Activated CD8-positive, alpha-beta T cell treated with anti-CD3 and anti-CD28 coated beads, Interleukin-2, amount 10 ng/mL, durations not matched to agents 7 days and 5 days (primary cell): ENCODE measurements around the gene PRAMEF1. TPM values are rescaled to one million over a fixed set of nuclear protein-coding genes. Genes with fewer than 3 reads are reported as not detected.
"Not testable (repeated sequence)": the region's sequence is repeated elsewhere in the genome, so short reads cannot be mapped to it uniquely, and the experiment has no call there.

Experiments
- ATAC-seq: fragments of 150-1000 bp; cut with Tn5 transposase; one replicate; pipeline ENCODE4 v1.10.0; 2021; ENCODE audit warnings: moderate library complexity
- CTCF ChIA-PET: fragments of 350-600 bp; sonication (Branson Sonifier 250); formaldehyde crosslinking; loops from one replicate; lab custom pipeline; 2021; ENCODE audit warnings: antibody characterized with exemption; lab: Charles Lee
- POLR2A ChIA-PET: fragments of 350-600 bp; sonication (Branson Sonifier 250); formaldehyde crosslinking; loops from one replicate; lab custom pipeline; 2021; ENCODE audit warnings: antibody characterized with exemption; lab: Charles Lee
- DNase-seq: peaks from one replicate; pipeline ENCODE4 v3.0.0-alpha.2; 2020
- H3K27ac Mint-ChIP-seq: one replicate; pipeline ENCODE4 v1.8.0; 2021; ENCODE audit warnings: mild to moderate bottlenecking, mixed read lengths
- H3K27me3 Mint-ChIP-seq: one replicate; pipeline ENCODE4 v1.8.0; 2021; ENCODE audit warnings: low read depth, mixed read lengths
- H3K36me3 Mint-ChIP-seq: one replicate; pipeline ENCODE4 v1.8.0; 2021; ENCODE audit warnings: low read depth, mixed read lengths
- H3K4me1 Mint-ChIP-seq: one replicate; pipeline ENCODE4 v1.8.0; 2021; ENCODE audit warnings: low read depth, mixed read lengths
- H3K4me3 Mint-ChIP-seq: one replicate; pipeline ENCODE4 v1.8.0; 2021; ENCODE audit warnings: mild to moderate bottlenecking, mixed read lengths
- H3K9me3 Mint-ChIP-seq: one replicate; pipeline ENCODE4 v1.8.0; 2022; ENCODE audit warnings: mixed read lengths; ENCODE audit not compliant: insufficient read depth
- total RNA-seq, 2 experiments: library from RNA; stranded (reverse); gene quantifications; one replicate each; pipeline ENCODE4 v1.2.3, GENCODE V29; 2021

Gene PRAMEF1, protein sequence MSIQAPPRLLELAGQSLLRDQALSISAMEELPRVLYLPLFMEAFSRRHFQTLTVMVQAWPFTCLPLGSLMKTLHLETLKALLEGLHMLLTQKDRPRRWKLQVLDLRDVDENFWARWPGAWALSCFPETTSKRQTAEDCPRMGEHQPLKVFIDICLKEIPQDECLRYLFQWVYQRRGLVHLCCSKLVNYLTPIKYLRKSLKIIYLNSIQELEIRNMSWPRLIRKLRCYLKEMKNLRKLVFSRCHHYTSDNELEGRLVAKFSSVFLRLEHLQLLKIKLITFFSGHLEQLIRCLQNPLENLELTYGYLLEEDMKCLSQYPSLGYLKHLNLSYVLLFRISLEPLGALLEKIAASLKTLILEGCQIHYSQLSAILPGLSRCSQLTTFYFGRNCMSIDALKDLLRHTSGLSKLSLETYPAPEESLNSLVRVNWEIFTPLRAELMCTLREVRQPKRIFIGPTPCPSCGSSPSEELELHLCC
- total RNA-seq = not detected

DNA sequence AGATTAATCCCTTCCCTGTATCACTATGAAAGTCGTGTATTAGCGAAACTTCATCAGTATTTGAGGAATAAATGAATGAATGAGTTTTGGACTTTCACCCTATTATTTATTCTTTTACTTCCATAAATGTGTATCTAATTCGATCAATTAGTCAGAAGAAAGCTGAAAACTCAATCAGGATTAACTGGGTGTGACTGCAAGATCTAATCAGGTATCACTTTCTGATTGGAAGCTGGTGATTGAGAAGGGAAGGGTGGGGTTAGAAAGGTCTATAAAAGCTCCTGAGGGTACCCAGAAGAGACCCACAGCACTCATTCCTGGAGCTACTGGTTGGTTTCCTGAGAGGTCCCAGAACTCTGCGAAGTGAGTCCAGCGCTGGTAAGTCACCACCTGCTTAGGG lies at the start of gene PRAMEF1:
TSS of gene PRAMEF1 (plus strand) at position 301 of the 400 bp plus-strand sequence. CDS start 1,831 bp downstream, outside the sequence.
- DNase-seq, H3K27me3 Mint-ChIP-seq, CTCF ChIA-PET, ATAC-seq, H3K27ac Mint-ChIP-seq, H3K9me3 Mint-ChIP-seq, POLR2A ChIA-PET, H3K4me1 Mint-ChIP-seq, H3K4me3 Mint-ChIP-seq, H3K36me3 Mint-ChIP-seq: not testable (repeated sequence)

DNA sequence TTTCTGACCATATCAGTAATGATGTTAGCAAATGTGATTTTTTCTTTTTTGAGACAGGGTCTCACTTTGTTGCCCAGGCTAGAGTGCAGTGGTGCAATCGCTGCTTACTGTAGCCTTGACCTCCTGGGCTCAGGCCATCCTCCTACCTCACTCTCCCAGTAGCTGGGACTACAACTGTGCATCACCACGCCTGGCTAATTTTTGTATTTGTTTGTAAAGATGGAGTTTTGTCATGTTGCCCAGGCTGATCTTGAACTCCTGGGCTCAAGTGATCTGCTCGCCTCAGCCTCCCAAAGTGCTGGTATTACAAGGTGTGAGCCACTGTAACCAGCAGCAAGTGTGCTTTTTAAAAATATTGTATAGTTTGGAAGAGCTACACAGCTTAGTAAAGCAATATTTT lies 49.3 kb upstream of the PRAMEF1 start:
- POLR2A ChIA-PET = no interaction called here
- peaks cover 29% of the 10 kb centered on the region for H3K27me3 Mint-ChIP-seq

DNA sequence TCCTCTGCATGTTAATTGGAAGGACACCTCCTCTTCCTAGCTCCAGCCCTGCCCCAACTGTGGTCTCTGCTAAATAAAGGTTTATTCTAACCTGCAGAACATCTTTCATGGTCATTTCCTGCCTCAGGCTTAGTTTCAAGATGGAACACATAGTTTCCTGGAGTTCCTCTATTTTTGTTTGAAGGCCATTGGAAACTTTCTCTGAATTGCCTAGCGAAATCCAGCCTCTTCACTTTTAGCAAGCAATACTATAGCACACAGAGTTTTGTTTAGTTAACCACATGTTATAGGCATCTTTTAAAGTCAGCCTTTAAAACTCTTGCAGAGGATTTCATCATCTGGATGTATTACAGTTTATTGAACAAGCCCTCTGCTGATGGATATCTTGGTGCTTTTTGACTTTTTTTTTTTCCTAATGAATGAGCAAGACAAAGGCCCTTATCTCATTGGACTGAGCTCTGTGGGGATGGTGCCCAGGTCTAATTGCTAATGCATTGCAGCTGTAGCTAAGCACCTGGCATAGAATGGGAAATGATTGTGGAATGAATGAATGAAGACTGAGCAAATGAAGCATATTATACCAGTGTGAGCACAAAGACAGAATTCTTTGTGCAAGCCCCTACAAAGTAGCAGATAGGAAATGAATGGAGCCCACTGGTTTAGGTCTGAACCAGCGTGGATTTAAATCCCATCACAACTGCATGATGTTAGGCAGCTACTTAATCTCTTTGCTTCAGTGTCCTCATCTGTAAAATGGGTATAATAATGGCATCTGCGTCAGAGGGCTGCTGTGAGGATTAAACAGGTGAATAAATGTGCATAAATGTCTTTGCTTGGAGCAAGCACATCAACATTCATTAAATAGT lies 45.8 kb upstream of the PRAMEF1 start:
- no peak for ATAC-seq
- CTCF ChIA-PET = no interaction called here
- peaks cover 8% of the 10 kb centered on the region for H3K4me1 Mint-ChIP-seq

More for the DNA sequence above, 49.3 kb upstream of the PRAMEF1 start:
- Mint-ChIP-seq H3K4me1 (peaks cover 8% of the 10 kb centered on the region), H3K36me3 (no peaks in the 10 kb centered on the region), H3K9me3 (no peaks in the 10 kb centered on the region), H3K27ac (no peak overlapping the region), H3K4me3 (no peak overlapping the region)
- CTCF ChIA-PET = no interaction called here
- no peak for DNase-seq
- no peak for ATAC-seq

DNA sequence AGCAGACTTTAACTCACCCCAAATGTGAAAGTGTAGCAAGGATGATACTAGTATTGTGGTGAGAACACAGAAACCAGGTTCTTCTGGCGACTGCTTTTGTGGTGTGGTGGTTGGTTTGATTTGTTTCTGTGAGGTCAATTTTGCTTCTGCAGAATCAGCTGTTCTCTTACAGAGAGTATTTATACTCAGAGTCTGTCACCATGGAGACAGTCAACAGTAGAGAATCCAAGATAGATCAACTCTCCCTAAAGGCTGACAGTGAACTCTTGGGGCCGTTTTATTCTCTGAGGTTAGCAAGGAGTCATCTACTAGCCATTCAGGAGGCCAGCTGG lies 45.2 kb upstream of the PRAMEF1 start, which contains the start of gene CFAP107:
TSS of gene CFAP107 (plus strand) at position 209 of the 332 bp plus-strand sequence. CDS start 231 bp downstream, outside the sequence.
- Mint-ChIP-seq H3K4me3 (no peak within 1 kb of the TSS), H3K27me3 (peaks cover 31% of the 10 kb centered on the region)

More for the DNA sequence above, 45.8 kb upstream of the PRAMEF1 start:
- H3K27ac Mint-ChIP-seq = no peak overlapping the region
- POLR2A ChIA-PET = no interaction called here
- DNase-seq = no peak
- H3K36me3 Mint-ChIP-seq = no peaks in the 10 kb centered on the region
- peaks cover 12% of the 10 kb centered on the region for H3K9me3 Mint-ChIP-seq
- H3K27me3 Mint-ChIP-seq = peaks cover 28% of the 10 kb centered on the region
- no peak overlapping the region for H3K4me3 Mint-ChIP-seq

DNA sequence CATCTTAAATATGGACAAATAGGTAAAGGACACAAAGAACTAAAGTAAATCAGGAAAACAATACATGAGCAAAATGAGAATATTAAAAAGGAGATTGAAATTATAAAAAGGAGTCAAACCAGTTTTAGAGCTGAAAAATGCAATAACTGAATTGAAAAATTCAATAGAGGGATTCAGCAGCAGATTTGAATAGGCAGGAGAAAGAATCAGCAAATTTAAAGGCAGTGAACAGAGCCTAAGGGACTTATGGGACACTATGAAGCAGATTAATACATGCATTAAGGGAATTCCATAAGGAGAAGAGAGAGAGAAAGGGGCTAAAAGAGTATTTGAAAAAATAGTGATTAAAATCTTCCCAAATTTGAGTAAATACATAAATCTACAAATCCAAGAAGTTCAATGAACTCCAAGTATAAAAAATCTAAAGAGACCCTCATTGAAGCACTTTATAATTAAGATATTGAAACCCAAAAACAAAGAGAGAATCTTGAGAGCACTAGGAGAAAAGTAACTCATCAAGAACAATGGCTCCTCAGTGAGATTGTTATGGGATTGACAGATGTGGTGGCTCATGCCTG lies 42.3 kb upstream of the PRAMEF1 start:
- ATAC-seq = no peak
- ChIA-PET POLR2A (no interaction called here), CTCF (no interaction called here)
- H3K9me3 Mint-ChIP-seq = peaks cover 12% of the 10 kb centered on the region
- H3K36me3 Mint-ChIP-seq = no peaks in the 10 kb centered on the region
- H3K4me3 Mint-ChIP-seq = no peak overlapping the region
- DNase-seq = no peak
- H3K4me1 Mint-ChIP-seq = peaks cover 8% of the 10 kb centered on the region
- no peak overlapping the region for H3K27ac Mint-ChIP-seq
- H3K27me3 Mint-ChIP-seq = peaks cover 33% of the 10 kb centered on the region

More for the DNA sequence above, 45.2 kb upstream of the PRAMEF1 start, which contains the start of gene CFAP107:
- H3K9me3 Mint-ChIP-seq = peaks cover 12% of the 10 kb centered on the region
- DNase-seq (peak; percentile 29), ATAC-seq (peak; percentile 58)
- no peak within 1 kb of the TSS for H3K27ac Mint-ChIP-seq
- no peaks in the 10 kb centered on the region for H3K36me3 Mint-ChIP-seq
- peaks cover 8% of the 10 kb centered on the region for H3K4me1 Mint-ChIP-seq
- POLR2A ChIA-PET = no interaction called here
- CTCF ChIA-PET = no interaction called here

DNA sequence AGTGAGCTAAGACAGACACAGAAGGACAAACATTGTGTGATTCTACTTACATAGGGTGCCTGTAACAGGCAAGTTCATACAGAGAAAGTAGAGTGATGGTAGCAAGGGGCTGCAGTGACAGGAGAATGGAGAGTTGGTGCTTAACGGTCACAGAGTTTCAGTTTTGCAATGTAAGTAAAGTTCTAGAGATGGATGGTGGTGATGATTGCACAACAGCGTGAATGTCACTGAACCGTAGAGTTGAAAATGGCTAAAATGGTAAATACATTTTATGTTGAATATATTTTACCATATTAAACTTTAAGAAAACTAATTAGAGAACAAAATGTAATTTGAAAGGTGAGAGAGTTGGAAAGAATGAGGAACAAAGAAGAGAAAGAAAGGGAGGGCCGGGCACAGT lies 36.5 kb upstream of the PRAMEF1 start:
- no peak overlapping the region for H3K4me3 Mint-ChIP-seq
- CTCF ChIA-PET = no interaction called here
- H3K36me3 Mint-ChIP-seq = no peaks in the 10 kb centered on the region
- H3K27me3 Mint-ChIP-seq = peaks cover 26% of the 10 kb centered on the region
- ATAC-seq (no peak), DNase-seq (no peak)
- H3K27ac Mint-ChIP-seq = no peak overlapping the region
- no peaks in the 10 kb centered on the region for H3K4me1 Mint-ChIP-seq
- POLR2A ChIA-PET = no interaction called here
- H3K9me3 Mint-ChIP-seq = no peaks in the 10 kb centered on the region

DNA sequence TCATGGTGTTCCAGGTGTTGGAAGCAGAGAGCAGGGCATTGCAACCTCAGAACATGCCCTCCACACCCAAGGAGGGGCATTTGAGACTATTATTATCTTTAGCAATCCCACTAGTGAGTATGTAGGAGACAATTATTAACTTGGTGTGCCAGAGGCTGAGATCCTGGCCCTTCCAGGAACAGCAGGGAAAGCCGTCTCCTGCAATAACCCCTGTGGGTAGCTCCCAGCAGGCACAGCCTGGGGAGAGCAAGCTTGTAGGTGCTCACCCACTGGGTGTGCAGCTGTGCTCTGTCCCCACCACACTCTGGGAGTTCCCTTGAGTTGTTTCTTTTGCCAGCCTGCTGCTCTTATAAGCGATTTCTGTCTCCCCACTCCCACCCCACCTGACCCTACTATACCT lies 34.9 kb upstream of the PRAMEF1 start:
- no peaks in the 10 kb centered on the region for H3K9me3 Mint-ChIP-seq
- H3K27me3 Mint-ChIP-seq = peaks cover 21% of the 10 kb centered on the region
- no peaks in the 10 kb centered on the region for H3K4me1 Mint-ChIP-seq
- no peak overlapping the region for H3K27ac Mint-ChIP-seq
- DNase-seq = no peak
- ChIA-PET POLR2A (no interaction called here), CTCF (no interaction called here)
- no peak overlapping the region for H3K4me3 Mint-ChIP-seq
- no peaks in the 10 kb centered on the region for H3K36me3 Mint-ChIP-seq
- ATAC-seq = no peak

DNA sequence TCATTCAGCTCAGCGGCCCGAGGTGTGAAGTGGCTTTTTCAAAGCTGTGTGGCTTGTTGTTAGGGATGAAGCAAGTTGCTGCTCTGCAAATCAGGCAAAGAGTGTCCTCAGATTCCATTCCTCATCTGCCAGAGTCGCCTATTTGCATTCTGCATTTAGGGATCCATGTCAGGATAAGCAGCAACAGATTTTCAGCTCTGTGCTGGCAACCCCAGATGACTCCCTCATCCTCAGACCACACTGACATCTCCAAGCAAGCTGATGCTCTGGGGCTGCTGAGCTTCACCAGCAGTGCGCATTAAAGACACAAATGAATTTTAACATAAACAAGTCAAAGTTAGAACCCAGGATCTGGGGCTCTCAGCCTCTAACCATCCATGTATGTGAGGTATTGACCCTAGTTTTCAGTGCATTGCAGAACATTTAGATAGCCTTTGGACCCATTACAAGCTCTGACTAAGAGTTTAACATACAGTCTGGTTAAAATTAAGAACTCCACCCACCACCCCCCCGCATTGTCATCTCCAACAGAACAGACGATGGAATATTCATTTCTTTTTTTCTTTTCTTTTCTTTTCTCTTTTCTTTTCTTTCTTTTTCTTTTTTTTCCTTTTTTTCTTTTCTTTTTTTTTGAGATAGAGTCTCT lies 34.3 kb upstream of the PRAMEF1 start:
- ATAC-seq (no peak), DNase-seq (no peak)
- H3K27me3 Mint-ChIP-seq = peaks cover 21% of the 10 kb centered on the region
- H3K4me3 Mint-ChIP-seq = no peak overlapping the region
- no peaks in the 10 kb centered on the region for H3K4me1 Mint-ChIP-seq
- no peaks in the 10 kb centered on the region for H3K9me3 Mint-ChIP-seq
- H3K36me3 Mint-ChIP-seq = no peaks in the 10 kb centered on the region
- no peak overlapping the region for H3K27ac Mint-ChIP-seq
- POLR2A ChIA-PET = no interaction called here
- CTCF ChIA-PET = no interaction called here

DNA sequence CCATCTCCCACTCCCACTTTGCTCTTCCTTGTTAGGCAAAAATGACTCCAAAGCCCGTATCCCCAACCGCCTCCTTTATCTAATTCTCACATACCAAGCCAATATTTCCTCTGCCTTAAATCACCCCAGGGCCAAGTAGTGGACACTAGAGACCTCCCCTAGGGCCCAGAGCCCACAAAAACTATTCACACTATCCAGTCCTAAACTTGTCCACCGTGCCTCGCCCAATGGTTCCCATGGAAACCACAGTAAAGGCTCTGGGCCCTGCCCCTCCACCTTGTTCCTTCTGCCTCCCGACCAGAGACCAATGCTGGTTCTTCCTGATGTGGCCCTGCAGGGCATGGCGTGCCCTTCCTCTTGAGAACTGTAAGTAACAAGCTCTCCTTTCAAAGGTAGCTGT lies 33.4 kb upstream of the PRAMEF1 start:
- no peak for ATAC-seq
- Mint-ChIP-seq H3K4me3 (no peak overlapping the region), H3K27ac (no peak overlapping the region), H3K27me3 (peaks cover 19% of the 10 kb centered on the region), H3K36me3 (no peaks in the 10 kb centered on the region), H3K9me3 (no peaks in the 10 kb centered on the region), H3K4me1 (no peaks in the 10 kb centered on the region)
- CTCF ChIA-PET = no interaction called here
- POLR2A ChIA-PET = no interaction called here
- no peak for DNase-seq

DNA sequence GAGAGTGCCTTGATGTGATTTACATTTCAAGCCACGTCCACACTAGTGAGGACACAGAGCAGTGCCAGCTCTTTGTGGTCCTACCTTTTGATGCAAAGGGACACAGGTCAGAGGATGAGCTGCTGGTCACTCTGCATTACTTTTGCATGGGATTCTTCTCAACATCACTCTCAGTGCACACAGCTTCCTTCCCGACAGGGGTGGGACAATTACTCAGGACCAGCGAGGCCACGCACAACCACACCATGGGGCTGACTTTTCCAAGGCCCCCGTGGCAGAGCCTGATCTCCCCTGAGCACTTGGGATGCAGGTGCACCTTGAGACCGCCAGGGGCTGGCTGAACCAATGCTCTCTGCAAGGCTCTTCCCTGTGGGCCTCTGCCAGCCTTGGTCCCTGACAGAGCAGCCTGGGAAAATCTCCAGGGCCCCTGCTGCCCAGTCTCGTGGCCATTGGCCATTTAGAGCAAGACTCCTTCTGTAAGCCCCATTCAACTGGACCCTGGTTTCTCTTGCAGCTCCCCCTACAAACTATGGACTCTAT lies 30.9 kb upstream of the PRAMEF1 start:
- ChIA-PET POLR2A (no interaction called here), CTCF (no interaction called here)
- ATAC-seq = no peak
- no peak overlapping the region for H3K4me3 Mint-ChIP-seq
- H3K27me3 Mint-ChIP-seq = peaks cover 9% of the 10 kb centered on the region
- no peak overlapping the region for H3K27ac Mint-ChIP-seq
- H3K9me3 Mint-ChIP-seq = no peaks in the 10 kb centered on the region
- no peaks in the 10 kb centered on the region for H3K4me1 Mint-ChIP-seq
- no peak for DNase-seq
- no peaks in the 10 kb centered on the region for H3K36me3 Mint-ChIP-seq

DNA sequence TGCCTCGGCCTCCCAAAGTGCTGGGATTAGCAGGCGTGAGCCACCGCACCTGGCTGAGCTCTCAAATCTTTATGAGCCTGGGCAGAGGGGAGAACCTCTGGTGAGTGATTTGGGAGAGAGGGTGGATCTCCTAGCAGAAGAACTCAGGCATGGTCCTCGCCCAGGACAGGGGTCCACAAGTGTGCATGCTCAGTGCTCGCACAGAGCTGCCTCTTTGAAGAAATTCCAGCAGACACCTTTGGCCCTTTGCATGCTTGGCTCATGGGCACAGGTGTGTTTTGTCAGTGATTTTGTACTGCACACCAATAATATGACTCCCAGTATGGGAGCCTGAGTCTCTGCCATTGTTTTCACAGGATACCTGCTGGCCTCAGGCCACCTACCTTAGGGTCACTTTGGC lies 29.4 kb upstream of the PRAMEF1 start:
- Mint-ChIP-seq H3K36me3 (no peaks in the 10 kb centered on the region), H3K9me3 (no peaks in the 10 kb centered on the region), H3K4me3 (no peak overlapping the region), H3K27me3 (peaks cover 18% of the 10 kb centered on the region), H3K4me1 (no peaks in the 10 kb centered on the region), H3K27ac (no peak overlapping the region)
- CTCF ChIA-PET = no interaction called here
- no peak for DNase-seq
- POLR2A ChIA-PET = no interaction called here
- ATAC-seq = no peak
